NCI-H2196 (cell line): ENCODE measurements around the gene PTPRS.
"Not testable (repeated sequence)": the region's sequence is repeated elsewhere in the genome, so short reads cannot be mapped to it uniquely, and the experiment has no call there.

Experiments used
- DNase-seq: peaks from one replicate; lab custom pipeline; 2025; ENCODE audit not compliant: unreplicated experiment; lab: John Stamatoyannopoulos, UW

Gene PTPRS

GRCh38 chr19:5334366-5334739, 6.3 kb downstream of the PTPRS start:
- no peak for DNase-seq

GRCh38 chr19:5333581-5334365, 6.8 kb downstream of the PTPRS start:
- DNase-seq: no peak

DNA sequence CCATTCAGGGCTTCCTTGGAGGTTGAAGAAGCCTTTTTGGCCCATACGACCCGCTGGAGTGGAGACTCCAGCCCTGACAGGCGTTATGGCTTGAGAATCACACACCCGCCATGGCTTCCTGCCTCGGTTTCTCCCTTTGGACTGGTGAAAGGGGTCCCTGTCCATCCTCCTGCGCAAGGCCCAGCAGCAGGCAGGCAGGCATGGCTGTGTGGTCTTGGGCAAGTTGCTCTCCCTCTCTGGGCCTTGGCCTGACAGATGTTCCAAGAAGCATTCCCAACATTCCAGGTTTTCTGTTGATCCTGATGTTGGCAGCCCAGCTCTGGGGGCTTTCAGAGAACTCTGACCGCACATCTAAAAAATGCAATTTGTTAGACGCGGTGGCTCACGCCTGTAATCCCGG, 8.1 kb downstream of the PTPRS start:
- no peak for DNase-seq

- no peak for DNase-seq
Observed at GRCh38 chr19:5331790-5332189, 8.8 kb downstream of the PTPRS start.

DNA sequence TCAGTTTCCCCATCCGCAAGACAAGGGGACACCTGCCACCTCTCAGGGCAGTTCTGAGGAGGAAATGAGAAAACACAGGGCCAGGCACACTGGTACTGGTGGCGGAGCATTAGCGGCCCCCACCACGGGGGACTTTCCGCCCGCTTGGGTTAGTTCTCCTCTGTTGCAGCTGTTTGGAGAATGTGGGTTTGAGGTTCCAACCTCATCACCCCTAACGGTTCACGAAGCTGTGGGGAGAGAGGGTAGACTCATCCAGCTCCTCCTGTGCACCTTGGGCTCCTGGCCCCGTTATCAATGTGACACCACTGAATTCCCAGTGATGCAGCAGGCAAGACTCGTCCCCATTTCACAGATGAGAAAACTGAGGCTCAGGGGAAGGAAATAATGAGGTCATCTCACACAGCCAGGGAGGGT, 10.3 kb downstream of the PTPRS start:
- DNase-seq: no peak

GRCh38 chr19:5329141-5329540, 11.5 kb downstream of the PTPRS start:
- DNase-seq: no peak

DNA sequence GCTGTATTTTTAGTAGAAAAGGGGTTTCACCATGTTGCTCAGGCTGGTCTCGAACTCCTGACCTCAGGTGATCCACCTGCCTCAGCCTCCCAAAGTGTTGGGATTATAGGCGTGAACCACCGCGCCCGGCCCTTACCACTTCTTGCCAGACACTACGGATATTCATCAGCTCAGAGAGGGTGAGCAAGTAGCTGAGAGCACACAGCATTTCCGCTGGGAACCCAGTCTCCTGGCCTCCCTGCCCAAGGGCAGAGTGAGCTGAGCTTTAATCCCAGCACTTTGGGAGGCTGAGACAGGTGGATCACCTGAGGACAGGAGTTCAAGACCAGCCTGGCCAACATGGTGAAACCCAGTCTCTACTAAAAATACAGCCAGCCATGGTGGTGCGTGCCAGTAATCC, 12.2 kb downstream of the PTPRS start:
- not testable (repeated sequence) for DNase-seq

- no peak for DNase-seq
Observed at GRCh38 chr19:5326986-5327623, 13.5 kb downstream of the PTPRS start.

GRCh38 chr19:5326545-5326944, 14.1 kb downstream of the PTPRS start:
- DNase-seq: no peak

- no peak for DNase-seq
Observed at GRCh38 chr19:5324947-5325346, 15.7 kb downstream of the PTPRS start.

DNA sequence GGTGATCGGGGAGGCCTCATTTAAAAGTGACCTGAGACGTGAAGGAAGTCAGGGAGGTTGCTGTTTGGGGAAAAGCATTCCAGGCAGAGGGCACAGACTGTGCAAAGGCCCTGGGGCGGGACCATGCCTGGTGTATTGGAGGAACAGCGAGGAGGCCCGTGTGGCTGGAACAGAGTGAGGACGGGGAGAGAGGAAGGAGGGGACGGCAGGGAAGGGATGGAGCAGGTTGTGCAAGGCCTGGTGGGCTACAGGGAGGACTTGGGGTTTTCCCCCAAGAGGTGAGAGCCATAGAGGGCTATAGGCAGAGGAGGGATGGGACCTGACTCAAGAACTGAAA, 17.2 kb downstream of the PTPRS start:
- no peak for DNase-seq

- no peak for DNase-seq
Observed at GRCh38 chr19:5321851-5322681, 18.5 kb downstream of the PTPRS start.

GRCh38 chr19:5321066-5321642, 19.5 kb downstream of the PTPRS start:
- DNase-seq: no peak

- DNase-seq: no peak
Observed at GRCh38 chr19:5319516-5319915, 21.1 kb downstream of the PTPRS start.

DNA sequence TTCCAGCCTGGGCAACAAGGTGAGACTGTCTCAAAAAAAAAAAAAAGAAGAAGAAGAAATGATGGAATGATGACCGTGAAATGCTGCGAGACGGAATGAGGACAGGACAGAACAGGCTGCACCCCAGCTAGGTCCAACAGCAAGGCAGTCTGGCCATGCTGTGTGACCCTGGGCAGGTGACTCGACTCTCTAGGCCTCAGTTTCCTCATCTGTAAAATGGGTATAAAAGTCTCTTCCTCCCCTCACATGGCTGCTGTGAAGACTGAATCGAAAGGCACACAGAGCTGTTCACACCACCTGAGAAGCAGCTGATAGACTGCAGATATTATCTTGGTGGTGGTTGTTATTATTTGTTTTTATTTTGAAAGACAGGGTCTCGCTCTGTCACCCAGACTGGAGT, 22.3 kb downstream of the PTPRS start:
- DNase-seq: no peak

GRCh38 chr19:5317321-5317720, 23.3 kb downstream of the PTPRS start:
- DNase-seq: no peak

- no peak for DNase-seq
Observed at GRCh38 chr19:5316138-5316537, 24.5 kb downstream of the PTPRS start.

GRCh38 chr19:5314907-5315298, 25.7 kb downstream of the PTPRS start:
- DNase-seq: no peak

- DNase-seq: no peak
Observed at GRCh38 chr19:5314012-5314906, 26.4 kb downstream of the PTPRS start.

GRCh38 chr19:5313307-5313706, 27.3 kb downstream of the PTPRS start:
- DNase-seq: no peak

GRCh38 chr19:5312058-5312457, 28.6 kb downstream of the PTPRS start:
- DNase-seq: no peak
